HG03060 (cell line): ENCODE measurements around the gene ATF2.

ENCODE experiments used
- ATAC-seq: cut with Tn5 transposase; IDR thresholded peaks from one replicate; pipeline ENCODE4 v1.9.1; 2021; ENCODE audit warnings: low read depth, moderate number of reproducible peaks; ENCODE audit not compliant: unreplicated experiment

The ATF2 gene

GRCh38 chr2:175167792-175168563 lies at the start of gene ATF2:
TSS of gene ATF2 (minus strand) at chr2:175168203. CDS start at chr2:175136443, 31,760 bp downstream.
- ATAC-seq = peak; percentile 93

GRCh38 chr2:175207741-175208438 lies 39.9 kb upstream of the ATF2 start:
- ATAC-seq = no peak

GRCh38 chr2:175206866-175207265 lies 38.9 kb upstream of the ATF2 start:
- ATAC-seq = no peak

GRCh38 chr2:175205523-175205922 lies 37.5 kb upstream of the ATF2 start:
- ATAC-seq = no peak

- ATAC-seq = no peak
Measured at GRCh38 chr2:175203621-175204496, 35.9 kb upstream of the ATF2 start.

- ATAC-seq = no peak
Measured at GRCh38 chr2:175195012-175195411, 27.0 kb upstream of the ATF2 start.

- no peak for ATAC-seq
Measured at GRCh38 chr2:175188761-175189160, 20.8 kb upstream of the ATF2 start.

- no peak for ATAC-seq
Measured at GRCh38 chr2:175187378-175187777, 19.4 kb upstream of the ATF2 start.

- ATAC-seq = no peak
Measured at GRCh38 chr2:175183674-175184073, 15.7 kb upstream of the ATF2 start.

- no peak for ATAC-seq
Measured at GRCh38 chr2:175181877-175182308, 13.9 kb upstream of the ATF2 start.

GRCh38 chr2:175181104-175181876 lies 13.3 kb upstream of the ATF2 start, which contains the start of gene ATP5MC3:
TSS of gene ATP5MC3 (minus strand) at chr2:175181710. CDS start at chr2:175181393, 317 bp downstream.
- peak; percentile 74 for ATAC-seq

GRCh38 chr2:175180701-175181103 lies 12.7 kb upstream of the ATF2 start:
- peak; percentile 34 for ATAC-seq

- ATAC-seq = no peak
Measured at GRCh38 chr2:175176624-175177023, 8.6 kb upstream of the ATF2 start.

- no peak for ATAC-seq
Measured at GRCh38 chr2:175175896-175176295, 7.9 kb upstream of the ATF2 start.

GRCh38 chr2:175175320-175175719 lies 7.3 kb upstream of the ATF2 start:
- ATAC-seq = no peak

GRCh38 chr2:175170659-175171304 lies 2.8 kb upstream of the ATF2 start:
- no peak for ATAC-seq

GRCh38 chr2:175169191-175169590 lies 1.2 kb upstream of the ATF2 start:
- ATAC-seq = no peak

- peak; percentile 12 for ATAC-seq
Measured at GRCh38 chr2:175168564-175168945, 552 bp upstream of the ATF2 start.

GRCh38 chr2:175167076-175167791 lies 769 bp downstream of the ATF2 start:
- no peak for ATAC-seq
